Chondrocyte (in vitro differentiated cells): ENCODE measurements around the gene SAG. TPM values are rescaled to one million over a fixed set of nuclear protein-coding genes. Genes with fewer than 3 reads are reported as not detected.

ENCODE experiments used
- DNase-seq: peaks from one replicate; pipeline ENCODE4 v3.0.0; 2021; ENCODE audit warnings: mixed read lengths, low spot score
- H3K27ac Mint-ChIP-seq: one replicate; pipeline ENCODE4 v1.8.0; 2021; ENCODE audit warnings: mild to moderate bottlenecking, moderate library complexity, mixed read lengths; ENCODE audit not compliant: unreplicated experiment
- H3K27me3 Mint-ChIP-seq: 2 replicates; pipeline ENCODE4 v1.8.0; 2021; ENCODE audit warnings: low read depth, mixed read lengths
- H3K36me3 Mint-ChIP-seq: 2 replicates; pipeline ENCODE4 v1.8.0; 2021; ENCODE audit warnings: low read depth, mixed read lengths
- H3K4me1 Mint-ChIP-seq: 2 replicates; pipeline ENCODE4 v1.8.0; 2021; ENCODE audit warnings: low read depth, mild to moderate bottlenecking, mixed read lengths
- H3K4me3 Mint-ChIP-seq: one replicate; pipeline ENCODE4 v1.8.0; 2021; ENCODE audit warnings: mild to moderate bottlenecking, moderate library complexity, mixed read lengths; ENCODE audit not compliant: unreplicated experiment
- H3K9me3 Mint-ChIP-seq: 2 replicates; pipeline ENCODE4 v1.8.0; 2021; ENCODE audit warnings: low read depth, mixed read lengths
- CTCF ChIP-seq: fragments of 200-600 bp; sonication (generic); IDR thresholded peaks from 2 replicates; pipeline ENCODE4 v1.5.0; 2021; ENCODE audit warnings: antibody characterized with exemption, mild to moderate bottlenecking, moderate library complexity
- total RNA-seq: library from RNA; stranded (reverse); gene quantifications from 3 replicates; pipeline ENCODE4 v1.2.1, GENCODE V29; 2021

The SAG gene
- total RNA-seq, 1 donor from 2014 or later, result not detected

GRCh38 chr2:233325814-233326213, 18.2 kb downstream of the SAG start:
- no peak for TF ChIP-seq CTCF
- DNase-seq, result peak; percentile 47
- H3K36me3 Mint-ChIP-seq, result no peaks in the 10 kb centered on the region
- no peak overlapping the region for H3K4me3 Mint-ChIP-seq
- no peaks in the 10 kb centered on the region for H3K9me3 Mint-ChIP-seq
- H3K27me3 Mint-ChIP-seq, result peaks cover 9% of the 10 kb centered on the region
- no peak overlapping the region for H3K27ac Mint-ChIP-seq
- no peaks in the 10 kb centered on the region for H3K4me1 Mint-ChIP-seq

- TF ChIP-seq CTCF, result no peak
- H3K9me3 Mint-ChIP-seq, result no peaks in the 10 kb centered on the region
- H3K27ac Mint-ChIP-seq, result no peak overlapping the region
- DNase-seq, result peak; percentile 64
- H3K4me1 Mint-ChIP-seq, result no peaks in the 10 kb centered on the region
- H3K4me3 Mint-ChIP-seq, result no peak overlapping the region
- H3K36me3 Mint-ChIP-seq, result no peaks in the 10 kb centered on the region
- H3K27me3 Mint-ChIP-seq, result peaks cover 4% of the 10 kb centered on the region
Observed at GRCh38 chr2:233326500-233326899, 18.9 kb downstream of the SAG start.

- H3K27ac Mint-ChIP-seq, result no peak overlapping the region
- H3K9me3 Mint-ChIP-seq, result no peaks in the 10 kb centered on the region
- no peaks in the 10 kb centered on the region for H3K36me3 Mint-ChIP-seq
- peak; percentile 39 for DNase-seq
- no peak for TF ChIP-seq CTCF
- H3K4me1 Mint-ChIP-seq, result no peaks in the 10 kb centered on the region
- peaks cover 4% of the 10 kb centered on the region for H3K27me3 Mint-ChIP-seq
- H3K4me3 Mint-ChIP-seq, result no peak overlapping the region
Observed at GRCh38 chr2:233328922-233329321, 21.3 kb downstream of the SAG start.

GRCh38 chr2:233329489-233330135, 22.0 kb downstream of the SAG start:
- H3K27me3 Mint-ChIP-seq, result no peaks in the 10 kb centered on the region
- no peak overlapping the region for H3K27ac Mint-ChIP-seq
- no peaks in the 10 kb centered on the region for H3K4me1 Mint-ChIP-seq
- H3K4me3 Mint-ChIP-seq, result no peak overlapping the region
- H3K36me3 Mint-ChIP-seq, result no peaks in the 10 kb centered on the region
- H3K9me3 Mint-ChIP-seq, result no peaks in the 10 kb centered on the region
- no peak for DNase-seq
- TF ChIP-seq CTCF, result no peak

GRCh38 chr2:233331536-233331935, 23.9 kb downstream of the SAG start:
- DNase-seq, result peak; percentile 63
- no peak for TF ChIP-seq CTCF
- no peak overlapping the region for H3K27ac Mint-ChIP-seq
- H3K4me3 Mint-ChIP-seq, result no peak overlapping the region
- no peaks in the 10 kb centered on the region for H3K36me3 Mint-ChIP-seq
- H3K27me3 Mint-ChIP-seq, result no peaks in the 10 kb centered on the region
- no peaks in the 10 kb centered on the region for H3K4me1 Mint-ChIP-seq
- H3K9me3 Mint-ChIP-seq, result no peaks in the 10 kb centered on the region
